GM23338 (cell line): ENCODE results near the gene ERN1. TPM values are rescaled to one million over a fixed set of nuclear protein-coding genes. Genes with fewer than 3 reads are reported as not detected.

Experiments
- ATAC-seq: fragments of 200-7000 bp; cut with Tn5 transposase; 3 replicates; pipeline ENCODE4 v1.9.1; 2020
- DNase-seq: peaks from one replicate; pipeline ENCODE4 v3.0.0-alpha.2; 2015; ENCODE audit warnings: low spot score
- H2AFZ ChIP-seq: fragments of 200-600 bp; sonication (generic); 2 replicates; pipeline ENCODE4 v1.8.0; 2016; ENCODE audit warnings: antibody characterized with exemption, mild to moderate bottlenecking, moderate library complexity
- H3F3A ChIP-seq: fragments of 200-600 bp; sonication (generic); replicated peaks from 2 replicates; pipeline ENCODE4 v1.8.0; 2017; ENCODE audit warnings: antibody characterized with exemption, mixed run types, low read depth
- H3K27ac ChIP-seq: fragments of 200-600 bp; sonication (generic); 2 replicates; pipeline ENCODE4 v1.6.1; 2016; ENCODE audit warnings: low read depth
- H3K27me3 ChIP-seq: fragments of 200-600 bp; sonication (generic); 2 replicates; pipeline ENCODE4 v1.8.0; 2016; ENCODE audit warnings: mild to moderate bottlenecking, mixed run types, moderate library complexity; ENCODE audit not compliant: insufficient read depth
- H3K36me3 ChIP-seq: fragments of 200-600 bp; sonication (generic); 2 replicates; pipeline ENCODE4 v1.8.0; 2016; ENCODE audit warnings: mild to moderate bottlenecking; ENCODE audit not compliant: insufficient read depth
- H3K4me1 ChIP-seq: fragments of 200-600 bp; sonication (generic); 2 replicates; pipeline ENCODE4 v1.8.0; 2016; ENCODE audit warnings: mild to moderate bottlenecking, moderate library complexity; ENCODE audit not compliant: insufficient read depth
- H3K4me2 ChIP-seq: fragments of 200-600 bp; sonication (generic); 2 replicates; pipeline ENCODE4 v1.7.1; 2017; ENCODE audit warnings: mixed run types
- H3K4me3 ChIP-seq: fragments of 200-600 bp; sonication (generic); 2 replicates; pipeline ENCODE4 v1.6.1; 2016; ENCODE audit warnings: mixed run types
- H3K79me2 ChIP-seq: fragments of 200-600 bp; sonication (generic); replicated peaks from 2 replicates; pipeline ENCODE4 v1.8.0; 2017; ENCODE audit warnings: mild to moderate bottlenecking; ENCODE audit not compliant: insufficient read depth
- H3K9me2 ChIP-seq: fragments of 200-600 bp; sonication (generic); 2 replicates; pipeline ENCODE4 v1.8.0; 2017; ENCODE audit not compliant: insufficient read depth
- H4K20me1 ChIP-seq: fragments of 200-600 bp; sonication (generic); replicated peaks from 2 replicates; pipeline ENCODE4 v1.8.0; 2017; ENCODE audit warnings: mild to moderate bottlenecking; ENCODE audit not compliant: insufficient read depth
- H3K27ac Mint-ChIP-seq: 2 replicates; pipeline ENCODE4 v1.8.0; 2020; ENCODE audit warnings: inconsistent platforms, mild to moderate bottlenecking, moderate library complexity, mixed read lengths
- H3K27me3 Mint-ChIP-seq: 3 replicates; pipeline ENCODE4 v1.8.0; 2022; ENCODE audit warnings: low read depth, mild to moderate bottlenecking, moderate library complexity, mixed read lengths, inconsistent platforms; ENCODE audit not compliant: insufficient read depth, poor library complexity
- H3K36me3 Mint-ChIP-seq: 3 replicates; pipeline ENCODE4 v1.8.0; 2021; ENCODE audit warnings: low read depth, mild to moderate bottlenecking, inconsistent platforms, moderate library complexity, mixed read lengths
- H3K4me1 Mint-ChIP-seq: 3 replicates; pipeline ENCODE4 v1.8.0; 2020; ENCODE audit warnings: mild to moderate bottlenecking, inconsistent platforms, mixed read lengths
- H3K4me3 Mint-ChIP-seq: 3 replicates; pipeline ENCODE4 v1.8.0; 2021; ENCODE audit warnings: moderate library complexity, mild to moderate bottlenecking, inconsistent platforms, mixed read lengths
- H3K9me3 Mint-ChIP-seq: 3 replicates; pipeline ENCODE4 v1.8.0; 2020; ENCODE audit warnings: moderate library complexity, mild to moderate bottlenecking, inconsistent platforms, mixed read lengths
- CREB1 ChIP-seq: fragments of 250-450 bp; sonication (Bioruptor Pico); IDR thresholded peaks from 2 replicates; pipeline ENCODE4 v1.5.0; 2020; ENCODE audit warnings: low read depth, mild to moderate bottlenecking, moderate library complexity
- NANOG ChIP-seq: IDR thresholded peaks from 2 replicates; pipeline ENCODE4 v1.6.1; 2016; ENCODE audit warnings: antibody characterized with exemption, borderline replicate concordance
- STAT1 ChIP-seq: IDR thresholded peaks from one replicate; pipeline ENCODE4 v1.6.1; 2016; ENCODE audit warnings: antibody characterized with exemption; ENCODE audit not compliant: unreplicated experiment
- polyA plus RNA-seq: library from polyadenylated mRNA; unstranded; fragments of >200 nt; fragmentation: Nextera tagmentation; extraction: Ambion mirVana; gene quantifications from 2 replicates; pipeline ENCODE4 v1.2.1, GENCODE V29; 2016
- total RNA-seq: library from RNA; depleted of rRNA; stranded (reverse); fragments of >200 nt; shearing (Covaris generic); gene quantifications from 2 replicates; pipeline ENCODE4 v1.2.3, GENCODE V29; 2014
- TF ChIP-seq, protein P1 (sequence below): fragments of 250-450 bp; sonication (Bioruptor Pico); IDR thresholded peaks from 2 replicates; pipeline ENCODE4 v1.5.0; 2020; ENCODE audit warnings: mild to moderate bottlenecking, moderate library complexity
- TF ChIP-seq, protein P2 (sequence below): IDR thresholded peaks from 2 replicates; pipeline ENCODE4 v1.6.1; 2016; ENCODE audit warnings: antibody characterized with exemption
- TF ChIP-seq, protein P3 (sequence below): IDR thresholded peaks from one replicate; pipeline ENCODE4 v1.6.1; 2018; ENCODE audit warnings: antibody characterized with exemption; ENCODE audit not compliant: unreplicated experiment
- TF ChIP-seq, protein P4 (sequence below), 2 experiments: fragments of 200-600 bp in 1 of 2; sonication (generic) in 1 of 2; conservative IDR thresholded peaks; 2 replicates each; pipeline versions ENCODE4 v1.5.1 to v1.6.1; 2016 to 2017; ENCODE audit warnings: antibody characterized with exemption in 2 of 2, low read depth in 2 of 2, mild to moderate bottlenecking in 2 of 2, moderate library complexity in 1 of 2

Gene ERN1
- total and polyA plus RNA-seq, 2 experiments from 2014 or later: 5.9 to 7.5 TPM

DNA sequence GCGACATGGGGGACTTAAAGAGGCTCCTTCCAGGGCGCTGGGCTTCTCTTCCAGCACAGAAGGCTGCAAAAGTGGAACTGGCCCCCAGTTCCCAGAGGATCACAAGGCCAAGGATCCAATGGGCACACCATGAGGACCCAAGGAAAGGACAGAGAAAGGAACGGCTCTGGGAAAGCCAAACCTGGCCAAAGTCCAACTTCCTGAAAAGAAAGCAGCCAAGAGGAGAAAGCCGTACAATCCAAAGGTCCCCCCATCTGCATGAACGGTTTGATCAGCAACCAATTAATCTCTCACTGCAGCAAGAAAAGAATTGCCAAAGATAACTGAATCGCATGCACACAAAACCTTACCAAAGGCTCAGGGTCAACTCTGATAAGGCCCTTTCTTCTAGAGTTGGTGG is 89.7 kb downstream of the ERN1 start:
- no peaks in the 10 kb centered on the region for H3K4me1 ChIP-seq

DNA sequence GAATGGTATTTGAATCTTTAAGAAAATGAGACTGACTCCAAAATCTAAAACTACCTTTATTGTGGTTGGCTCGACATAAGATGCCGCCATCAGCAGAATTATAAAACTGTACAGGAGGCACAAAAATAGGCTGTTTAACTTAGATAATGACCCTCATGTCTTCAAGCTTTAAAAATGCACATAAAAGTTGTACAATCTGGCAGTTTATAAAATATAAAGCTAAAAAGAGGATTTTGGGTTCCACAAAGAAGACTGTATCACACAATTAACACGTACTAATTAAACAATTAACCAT is 90.9 kb downstream of the ERN1 start:
- H3K4me1 Mint-ChIP-seq: peaks cover 4% of the 10 kb centered on the region; the same call in 2 of the 3 replicates
- DNase-seq (no peak), ATAC-seq (no peak)
- Histone ChIP-seq H3K27me3 (no peaks in the 10 kb centered on the region), H3K27ac (no peak overlapping the region), H3K79me2 (no peaks in the 10 kb centered on the region), H2AFZ (no peak overlapping the region), H3K4me3 (no peak overlapping the region), H3K4me2 (no peak overlapping the region), H4K20me1 (no peaks in the 10 kb centered on the region; the same call in 1 of the 2 replicates), H3K9me2 (no peaks in the 10 kb centered on the region), H3K36me3 (no peaks in the 10 kb centered on the region), H3F3A (no peaks in the 10 kb centered on the region), H3K4me1 (no peaks in the 10 kb centered on the region)
- TF ChIP-seq CREB1 (CRISPR knock-in tag): no peak
- TF ChIP-seq, protein P1, sequence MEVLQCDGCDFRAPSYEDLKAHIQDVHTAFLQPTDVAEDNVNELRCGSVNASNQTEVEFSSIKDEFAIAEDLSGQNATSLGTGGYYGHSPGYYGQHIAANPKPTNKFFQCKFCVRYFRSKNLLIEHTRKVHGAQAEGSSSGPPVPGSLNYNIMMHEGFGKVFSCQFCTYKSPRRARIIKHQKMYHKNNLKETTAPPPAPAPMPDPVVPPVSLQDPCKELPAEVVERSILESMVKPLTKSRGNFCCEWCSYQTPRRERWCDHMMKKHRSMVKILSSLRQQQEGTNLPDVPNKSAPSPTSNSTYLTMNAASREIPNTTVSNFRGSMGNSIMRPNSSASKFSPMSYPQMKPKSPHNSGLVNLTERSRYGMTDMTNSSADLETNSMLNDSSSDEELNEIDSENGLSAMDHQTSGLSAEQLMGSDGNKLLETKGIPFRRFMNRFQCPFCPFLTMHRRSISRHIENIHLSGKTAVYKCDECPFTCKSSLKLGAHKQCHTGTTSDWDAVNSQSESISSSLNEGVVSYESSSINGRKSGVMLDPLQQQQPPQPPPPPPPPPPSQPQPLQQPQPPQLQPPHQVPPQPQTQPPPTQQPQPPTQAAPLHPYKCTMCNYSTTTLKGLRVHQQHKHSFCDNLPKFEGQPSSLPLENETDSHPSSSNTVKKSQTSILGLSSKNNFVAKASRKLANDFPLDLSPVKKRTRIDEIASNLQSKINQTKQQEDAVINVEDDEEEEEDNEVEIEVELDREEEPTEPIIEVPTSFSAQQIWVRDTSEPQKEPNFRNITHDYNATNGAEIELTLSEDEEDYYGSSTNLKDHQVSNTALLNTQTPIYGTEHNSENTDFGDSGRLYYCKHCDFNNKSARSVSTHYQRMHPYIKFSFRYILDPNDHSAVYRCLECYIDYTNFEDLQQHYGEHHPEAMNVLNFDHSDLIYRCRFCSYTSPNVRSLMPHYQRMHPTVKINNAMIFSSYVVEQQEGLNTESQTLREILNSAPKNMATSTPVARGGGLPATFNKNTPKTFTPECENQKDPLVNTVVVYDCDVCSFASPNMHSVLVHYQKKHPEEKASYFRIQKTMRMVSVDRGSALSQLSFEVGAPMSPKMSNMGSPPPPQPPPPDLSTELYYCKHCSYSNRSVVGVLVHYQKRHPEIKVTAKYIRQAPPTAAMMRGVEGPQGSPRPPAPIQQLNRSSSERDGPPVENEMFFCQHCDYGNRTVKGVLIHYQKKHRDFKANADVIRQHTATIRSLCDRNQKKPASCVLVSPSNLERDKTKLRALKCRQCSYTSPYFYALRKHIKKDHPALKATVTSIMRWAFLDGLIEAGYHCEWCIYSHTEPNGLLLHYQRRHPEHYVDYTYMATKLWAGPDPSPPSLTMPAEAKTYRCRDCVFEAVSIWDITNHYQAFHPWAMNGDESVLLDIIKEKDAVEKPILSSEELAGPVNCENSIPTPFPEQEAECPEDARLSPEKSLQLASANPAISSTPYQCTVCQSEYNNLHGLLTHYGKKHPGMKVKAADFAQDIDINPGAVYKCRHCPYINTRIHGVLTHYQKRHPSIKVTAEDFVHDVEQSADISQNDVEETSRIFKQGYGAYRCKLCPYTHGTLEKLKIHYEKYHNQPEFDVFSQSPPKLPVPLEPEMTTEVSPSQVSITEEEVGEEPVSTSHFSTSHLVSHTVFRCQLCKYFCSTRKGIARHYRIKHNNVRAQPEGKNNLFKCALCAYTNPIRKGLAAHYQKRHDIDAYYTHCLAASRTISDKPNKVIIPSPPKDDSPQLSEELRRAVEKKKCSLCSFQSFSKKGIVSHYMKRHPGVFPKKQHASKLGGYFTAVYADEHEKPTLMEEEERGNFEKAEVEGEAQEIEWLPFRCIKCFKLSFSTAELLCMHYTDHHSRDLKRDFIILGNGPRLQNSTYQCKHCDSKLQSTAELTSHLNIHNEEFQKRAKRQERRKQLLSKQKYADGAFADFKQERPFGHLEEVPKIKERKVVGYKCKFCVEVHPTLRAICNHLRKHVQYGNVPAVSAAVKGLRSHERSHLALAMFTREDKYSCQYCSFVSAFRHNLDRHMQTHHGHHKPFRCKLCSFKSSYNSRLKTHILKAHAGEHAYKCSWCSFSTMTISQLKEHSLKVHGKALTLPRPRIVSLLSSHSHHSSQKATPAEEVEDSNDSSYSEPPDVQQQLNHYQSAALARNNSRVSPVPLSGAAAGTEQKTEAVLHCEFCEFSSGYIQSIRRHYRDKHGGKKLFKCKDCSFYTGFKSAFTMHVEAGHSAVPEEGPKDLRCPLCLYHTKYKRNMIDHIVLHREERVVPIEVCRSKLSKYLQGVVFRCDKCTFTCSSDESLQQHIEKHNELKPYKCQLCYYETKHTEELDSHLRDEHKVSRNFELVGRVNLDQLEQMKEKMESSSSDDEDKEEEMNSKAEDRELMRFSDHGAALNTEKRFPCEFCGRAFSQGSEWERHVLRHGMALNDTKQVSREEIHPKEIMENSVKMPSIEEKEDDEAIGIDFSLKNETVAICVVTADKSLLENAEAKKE (CRISPR knock-in tag): no peak
- TF ChIP-seq, protein P2, sequence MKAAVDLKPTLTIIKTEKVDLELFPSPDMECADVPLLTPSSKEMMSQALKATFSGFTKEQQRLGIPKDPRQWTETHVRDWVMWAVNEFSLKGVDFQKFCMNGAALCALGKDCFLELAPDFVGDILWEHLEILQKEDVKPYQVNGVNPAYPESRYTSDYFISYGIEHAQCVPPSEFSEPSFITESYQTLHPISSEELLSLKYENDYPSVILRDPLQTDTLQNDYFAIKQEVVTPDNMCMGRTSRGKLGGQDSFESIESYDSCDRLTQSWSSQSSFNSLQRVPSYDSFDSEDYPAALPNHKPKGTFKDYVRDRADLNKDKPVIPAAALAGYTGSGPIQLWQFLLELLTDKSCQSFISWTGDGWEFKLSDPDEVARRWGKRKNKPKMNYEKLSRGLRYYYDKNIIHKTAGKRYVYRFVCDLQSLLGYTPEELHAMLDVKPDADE: no peak
- no peak for TF ChIP-seq NANOG
- TF ChIP-seq, protein P3, sequence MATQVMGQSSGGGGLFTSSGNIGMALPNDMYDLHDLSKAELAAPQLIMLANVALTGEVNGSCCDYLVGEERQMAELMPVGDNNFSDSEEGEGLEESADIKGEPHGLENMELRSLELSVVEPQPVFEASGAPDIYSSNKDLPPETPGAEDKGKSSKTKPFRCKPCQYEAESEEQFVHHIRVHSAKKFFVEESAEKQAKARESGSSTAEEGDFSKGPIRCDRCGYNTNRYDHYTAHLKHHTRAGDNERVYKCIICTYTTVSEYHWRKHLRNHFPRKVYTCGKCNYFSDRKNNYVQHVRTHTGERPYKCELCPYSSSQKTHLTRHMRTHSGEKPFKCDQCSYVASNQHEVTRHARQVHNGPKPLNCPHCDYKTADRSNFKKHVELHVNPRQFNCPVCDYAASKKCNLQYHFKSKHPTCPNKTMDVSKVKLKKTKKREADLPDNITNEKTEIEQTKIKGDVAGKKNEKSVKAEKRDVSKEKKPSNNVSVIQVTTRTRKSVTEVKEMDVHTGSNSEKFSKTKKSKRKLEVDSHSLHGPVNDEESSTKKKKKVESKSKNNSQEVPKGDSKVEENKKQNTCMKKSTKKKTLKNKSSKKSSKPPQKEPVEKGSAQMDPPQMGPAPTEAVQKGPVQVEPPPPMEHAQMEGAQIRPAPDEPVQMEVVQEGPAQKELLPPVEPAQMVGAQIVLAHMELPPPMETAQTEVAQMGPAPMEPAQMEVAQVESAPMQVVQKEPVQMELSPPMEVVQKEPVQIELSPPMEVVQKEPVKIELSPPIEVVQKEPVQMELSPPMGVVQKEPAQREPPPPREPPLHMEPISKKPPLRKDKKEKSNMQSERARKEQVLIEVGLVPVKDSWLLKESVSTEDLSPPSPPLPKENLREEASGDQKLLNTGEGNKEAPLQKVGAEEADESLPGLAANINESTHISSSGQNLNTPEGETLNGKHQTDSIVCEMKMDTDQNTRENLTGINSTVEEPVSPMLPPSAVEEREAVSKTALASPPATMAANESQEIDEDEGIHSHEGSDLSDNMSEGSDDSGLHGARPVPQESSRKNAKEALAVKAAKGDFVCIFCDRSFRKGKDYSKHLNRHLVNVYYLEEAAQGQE: no peak
- TF ChIP-seq, protein P4, sequence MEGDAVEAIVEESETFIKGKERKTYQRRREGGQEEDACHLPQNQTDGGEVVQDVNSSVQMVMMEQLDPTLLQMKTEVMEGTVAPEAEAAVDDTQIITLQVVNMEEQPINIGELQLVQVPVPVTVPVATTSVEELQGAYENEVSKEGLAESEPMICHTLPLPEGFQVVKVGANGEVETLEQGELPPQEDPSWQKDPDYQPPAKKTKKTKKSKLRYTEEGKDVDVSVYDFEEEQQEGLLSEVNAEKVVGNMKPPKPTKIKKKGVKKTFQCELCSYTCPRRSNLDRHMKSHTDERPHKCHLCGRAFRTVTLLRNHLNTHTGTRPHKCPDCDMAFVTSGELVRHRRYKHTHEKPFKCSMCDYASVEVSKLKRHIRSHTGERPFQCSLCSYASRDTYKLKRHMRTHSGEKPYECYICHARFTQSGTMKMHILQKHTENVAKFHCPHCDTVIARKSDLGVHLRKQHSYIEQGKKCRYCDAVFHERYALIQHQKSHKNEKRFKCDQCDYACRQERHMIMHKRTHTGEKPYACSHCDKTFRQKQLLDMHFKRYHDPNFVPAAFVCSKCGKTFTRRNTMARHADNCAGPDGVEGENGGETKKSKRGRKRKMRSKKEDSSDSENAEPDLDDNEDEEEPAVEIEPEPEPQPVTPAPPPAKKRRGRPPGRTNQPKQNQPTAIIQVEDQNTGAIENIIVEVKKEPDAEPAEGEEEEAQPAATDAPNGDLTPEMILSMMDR (conservative IDR thresholded peaks at IDR 0.05; ENCODE audit: low read depth in 2 of 2): no peak
- no peaks in the 10 kb centered on the region for H3K36me3 Mint-ChIP-seq
- H3K27me3 Mint-ChIP-seq: peaks cover 4% of the 10 kb centered on the region
- H3K9me3 Mint-ChIP-seq: no peaks in the 10 kb centered on the region
- H3K27ac Mint-ChIP-seq: no peak overlapping the region
- no peak overlapping the region for H3K4me3 Mint-ChIP-seq

More for the DNA sequence above, 89.7 kb downstream of the ERN1 start:
- ATAC-seq (no peak), DNase-seq (no peak)
- no peak for TF ChIP-seq STAT1
- no peak for TF ChIP-seq NANOG
- Mint-ChIP-seq H3K27me3 (peaks cover 4% of the 10 kb centered on the region), H3K4me3 (no peak overlapping the region), H3K9me3 (no peaks in the 10 kb centered on the region), H3K27ac (no peak overlapping the region), H3K4me1 (peaks cover 4% of the 10 kb centered on the region; the same call in 2 of the 3 replicates), H3K36me3 (no peaks in the 10 kb centered on the region)
- Histone ChIP-seq H3K27me3 (no peaks in the 10 kb centered on the region), H3K9me2 (no peaks in the 10 kb centered on the region), H2AFZ (no peak overlapping the region), H3F3A (no peaks in the 10 kb centered on the region), H4K20me1 (no peaks in the 10 kb centered on the region; the same call in 1 of the 2 replicates), H3K4me2 (no peak overlapping the region), H3K4me3 (no peak overlapping the region), H3K27ac (no peak overlapping the region), H3K79me2 (no peaks in the 10 kb centered on the region), H3K36me3 (no peaks in the 10 kb centered on the region)
